Esophagus squamous epithelium (tissue), 4 donors: Measurements from ENCODE around the gene CHCHD10.

Experiments
- POLR2A ChIP-seq, 4 donors: fragments of 450-650 bp; IDR thresholded peaks; one replicate each; pipeline ENCODE4 v1.6.1; 2017; ENCODE audit warnings: antibody characterized with exemption in 4 of 4, mild to moderate bottlenecking in 4 of 4, moderate library complexity in 3 of 4
- TF ChIP-seq, protein P1 (sequence below), 6 experiments: fragments of 450-650 bp in 4 of 6; fragments of 200-600 bp in 2 of 6; sonication (generic) in 2 of 6; IDR thresholded peaks; one replicate each; pipeline ENCODE4 v1.5.1; 2016 to 2019; ENCODE audit warnings: antibody characterized with exemption in 6 of 6, mild to moderate bottlenecking in 4 of 6, moderate library complexity in 4 of 6

DNA sequence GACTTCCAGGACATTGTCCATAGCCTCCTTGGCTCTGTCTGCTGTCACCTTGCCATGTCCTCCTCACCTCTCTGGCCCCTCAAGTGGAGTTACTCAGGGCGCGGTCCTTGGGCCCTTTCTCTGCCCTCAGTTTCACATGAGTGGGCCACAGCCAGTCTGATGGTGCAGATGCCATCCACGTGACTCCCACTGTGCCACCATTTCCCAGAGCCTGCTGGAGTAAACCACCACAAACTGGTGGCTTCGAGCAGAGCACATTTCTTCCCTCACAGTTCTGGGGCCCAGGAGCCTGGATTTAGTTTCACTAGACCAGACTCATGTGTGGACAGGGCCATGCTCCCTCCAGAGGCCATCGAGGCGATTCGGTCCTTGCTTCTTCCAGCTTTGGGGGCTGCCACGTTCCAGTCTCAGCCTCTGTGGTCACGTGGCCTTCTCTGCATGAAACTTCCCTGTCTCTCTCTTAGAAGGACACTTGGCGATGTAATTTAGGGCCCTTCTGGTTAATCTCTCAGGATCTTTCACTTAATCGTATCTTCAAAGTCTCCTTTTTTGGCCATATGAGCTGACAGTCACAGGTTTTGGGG, 33.6 kb upstream of the CHCHD10 start:
- TF ChIP-seq, protein P1, sequence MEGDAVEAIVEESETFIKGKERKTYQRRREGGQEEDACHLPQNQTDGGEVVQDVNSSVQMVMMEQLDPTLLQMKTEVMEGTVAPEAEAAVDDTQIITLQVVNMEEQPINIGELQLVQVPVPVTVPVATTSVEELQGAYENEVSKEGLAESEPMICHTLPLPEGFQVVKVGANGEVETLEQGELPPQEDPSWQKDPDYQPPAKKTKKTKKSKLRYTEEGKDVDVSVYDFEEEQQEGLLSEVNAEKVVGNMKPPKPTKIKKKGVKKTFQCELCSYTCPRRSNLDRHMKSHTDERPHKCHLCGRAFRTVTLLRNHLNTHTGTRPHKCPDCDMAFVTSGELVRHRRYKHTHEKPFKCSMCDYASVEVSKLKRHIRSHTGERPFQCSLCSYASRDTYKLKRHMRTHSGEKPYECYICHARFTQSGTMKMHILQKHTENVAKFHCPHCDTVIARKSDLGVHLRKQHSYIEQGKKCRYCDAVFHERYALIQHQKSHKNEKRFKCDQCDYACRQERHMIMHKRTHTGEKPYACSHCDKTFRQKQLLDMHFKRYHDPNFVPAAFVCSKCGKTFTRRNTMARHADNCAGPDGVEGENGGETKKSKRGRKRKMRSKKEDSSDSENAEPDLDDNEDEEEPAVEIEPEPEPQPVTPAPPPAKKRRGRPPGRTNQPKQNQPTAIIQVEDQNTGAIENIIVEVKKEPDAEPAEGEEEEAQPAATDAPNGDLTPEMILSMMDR (IDR thresholded peaks at IDR 0.05), result no peak
- no peak for TF ChIP-seq POLR2A (IDR thresholded peaks at IDR 0.05)
